Measurements from ENCODE around the gene NKAIN2.

NKAIN2 gene

GRCh38 chr6:124131259-124131658, 327.6 kb downstream of the NKAIN2 start:
- Histone ChIP-seq H2AK5ac (ENCODE audit: low read depth, low read length) (no peak overlapping the region), H3K18ac (ENCODE audit: low read length) (no peak overlapping the region), H3K36me3 (replicated peaks in 1 of 2; ENCODE audit: control insufficient read depth in 2 of 2, insufficient read depth in 2 of 2, low read length in 2 of 2) (no peaks in the 10 kb centered on the region), H3K4me2 (ENCODE audit: insufficient read depth, low read length, poor library complexity, severe bottlenecking) (no peak overlapping the region), H3K27me3 (ENCODE audit: control insufficient read depth in 3 of 3, insufficient read depth in 3 of 3, low read depth in 1 of 3, low read length in 3 of 3) (no peaks in the 10 kb centered on the region), H2BK15ac (ENCODE audit: low read length) (no peak overlapping the region), H3K14ac (ENCODE audit: low read length) (no peak overlapping the region), H3K4ac (ENCODE audit: low read length) (no peak overlapping the region), H2AFZ (ENCODE audit: low read length) (no peak overlapping the region), H3K9ac (ENCODE audit: low read depth, low read length, poor library complexity) (no peak overlapping the region), H2BK120ac (ENCODE audit: low read depth, low read length) (no peak overlapping the region), H3K79me1 (ENCODE audit: low read depth, low read length) (no peaks in the 10 kb centered on the region), H4K91ac (ENCODE audit: low read depth, low read length, poor library complexity) (no peak overlapping the region), H2BK5ac (ENCODE audit: low read length) (no peak overlapping the region), H3K9me3 (replicated peaks in 1 of 2; ENCODE audit: control insufficient read depth in 2 of 2, insufficient read depth in 1 of 2, low read depth in 1 of 2, low read length in 2 of 2) (no peaks in the 10 kb centered on the region), H2BK12ac (ENCODE audit: low read length) (no peak overlapping the region), H3K4me3 (ENCODE audit: low read length in 2 of 2) (no peak overlapping the region), H3K27ac (replicated peaks; ENCODE audit: low read length) (no peak overlapping the region), H3K23ac (ENCODE audit: low read depth, low read length, poor library complexity) (no peak overlapping the region), H3K4me1 (ENCODE audit: control insufficient read depth in 2 of 2, insufficient read depth in 1 of 2, low read depth in 1 of 2, low read length in 2 of 2) (no peaks in the 10 kb centered on the region), H4K8ac (ENCODE audit: low read depth, low read length) (no peak overlapping the region)
- no CpG with 5 or more reads among the region's 4 CpGs for WGBS, 2 donors (ENCODE audit: extremely low coverage in 2 of 2, insufficient read length in 2 of 2, insufficient replicate concordance in 1 of 2)
- no peak for DNase-seq (ENCODE audit: low spot score)

GRCh38 chr6:124131779-124132178, 328.1 kb downstream of the NKAIN2 start:
- H3K27me3 ChIP-seq (ENCODE audit: control insufficient read depth in 3 of 3, insufficient read depth in 3 of 3, low read depth in 1 of 3, low read length in 3 of 3) = no peaks in the 10 kb centered on the region
- H3K36me3 ChIP-seq (replicated peaks in 1 of 2; ENCODE audit: control insufficient read depth in 2 of 2, insufficient read depth in 2 of 2, low read length in 2 of 2) = no peaks in the 10 kb centered on the region
- no peak overlapping the region for H4K8ac ChIP-seq (ENCODE audit: low read depth, low read length)
- no peak overlapping the region for H2BK12ac ChIP-seq (ENCODE audit: low read length)
- H3K9ac ChIP-seq (ENCODE audit: low read depth, low read length, poor library complexity) = no peak overlapping the region
- H3K4ac ChIP-seq (ENCODE audit: low read length) = no peak overlapping the region
- H3K9me3 ChIP-seq (replicated peaks in 1 of 2; ENCODE audit: control insufficient read depth in 2 of 2, insufficient read depth in 1 of 2, low read depth in 1 of 2, low read length in 2 of 2) = no peaks in the 10 kb centered on the region
- no peak overlapping the region for H2AK5ac ChIP-seq (ENCODE audit: low read depth, low read length)
- no peak overlapping the region for H3K23ac ChIP-seq (ENCODE audit: low read depth, low read length, poor library complexity)
- H3K79me1 ChIP-seq (ENCODE audit: low read depth, low read length) = no peaks in the 10 kb centered on the region
- no peak overlapping the region for H3K14ac ChIP-seq (ENCODE audit: low read length)
- H2BK15ac ChIP-seq (ENCODE audit: low read length) = no peak overlapping the region
- no peak overlapping the region for H3K27ac ChIP-seq (replicated peaks; ENCODE audit: low read length)
- no peaks in the 10 kb centered on the region for H3K4me1 ChIP-seq (ENCODE audit: control insufficient read depth in 2 of 2, insufficient read depth in 1 of 2, low read depth in 1 of 2, low read length in 2 of 2)
- no peak for DNase-seq (ENCODE audit: low spot score)
- no peak overlapping the region for H3K4me2 ChIP-seq (ENCODE audit: insufficient read depth, low read length, poor library complexity, severe bottlenecking)
- no peak overlapping the region for H4K91ac ChIP-seq (ENCODE audit: low read depth, low read length, poor library complexity)
- H2BK120ac ChIP-seq (ENCODE audit: low read depth, low read length) = no peak overlapping the region
- H2AFZ ChIP-seq (ENCODE audit: low read length) = no peak overlapping the region
- no peak overlapping the region for H3K4me3 ChIP-seq (ENCODE audit: low read length in 2 of 2)
- H3K18ac ChIP-seq (ENCODE audit: low read length) = no peak overlapping the region
- H2BK5ac ChIP-seq (ENCODE audit: low read length) = no peak overlapping the region

- H3K9me3 ChIP-seq (replicated peaks in 1 of 2; ENCODE audit: control insufficient read depth in 2 of 2, insufficient read depth in 1 of 2, low read depth in 1 of 2, low read length in 2 of 2) = no peaks in the 10 kb centered on the region
- no peak overlapping the region for H3K23ac ChIP-seq (ENCODE audit: low read depth, low read length, poor library complexity)
- H2AFZ ChIP-seq (ENCODE audit: low read length) = no peak overlapping the region
These were observed 328.6 kb downstream of the NKAIN2 start for GRCh38 chr6:124132256-124132655.

GRCh38 chr6:124142852-124143251, 339.2 kb downstream of the NKAIN2 start:
- Histone ChIP-seq H3K23ac (ENCODE audit: low read depth, low read length, poor library complexity) (no peak overlapping the region), H3K9me3 (replicated peaks in 1 of 2; ENCODE audit: control insufficient read depth in 2 of 2, insufficient read depth in 1 of 2, low read depth in 1 of 2, low read length in 2 of 2) (no peaks in the 10 kb centered on the region), H4K91ac (ENCODE audit: low read depth, low read length, poor library complexity) (no peak overlapping the region)

More at GRCh38 chr6:124132256-124132655, 328.6 kb downstream of the NKAIN2 start:
- Histone ChIP-seq H2AK5ac (ENCODE audit: low read depth, low read length) (no peak overlapping the region), H3K18ac (ENCODE audit: low read length) (no peak overlapping the region), H3K14ac (ENCODE audit: low read length) (no peak overlapping the region), H2BK5ac (ENCODE audit: low read length) (no peak overlapping the region), H3K27me3 (ENCODE audit: control insufficient read depth in 3 of 3, insufficient read depth in 3 of 3, low read depth in 1 of 3, low read length in 3 of 3) (no peaks in the 10 kb centered on the region), H2BK12ac (ENCODE audit: low read length) (no peak overlapping the region), H3K79me1 (ENCODE audit: low read depth, low read length) (no peaks in the 10 kb centered on the region), H3K4me1 (ENCODE audit: control insufficient read depth in 2 of 2, insufficient read depth in 1 of 2, low read depth in 1 of 2, low read length in 2 of 2) (no peaks in the 10 kb centered on the region), H2BK15ac (ENCODE audit: low read length) (no peak overlapping the region), H2BK120ac (ENCODE audit: low read depth, low read length) (no peak overlapping the region), H3K4ac (ENCODE audit: low read length) (no peak overlapping the region), H3K4me2 (ENCODE audit: insufficient read depth, low read length, poor library complexity, severe bottlenecking) (no peak overlapping the region), H4K8ac (ENCODE audit: low read depth, low read length) (no peak overlapping the region), H3K4me3 (ENCODE audit: low read length in 2 of 2) (no peak overlapping the region), H3K9ac (ENCODE audit: low read depth, low read length, poor library complexity) (no peak overlapping the region), H3K27ac (replicated peaks; ENCODE audit: low read length) (no peak overlapping the region), H3K36me3 (replicated peaks in 1 of 2; ENCODE audit: control insufficient read depth in 2 of 2, insufficient read depth in 2 of 2, low read length in 2 of 2) (no peaks in the 10 kb centered on the region), H4K91ac (ENCODE audit: low read depth, low read length, poor library complexity) (no peak overlapping the region)
- no CpG with 5 or more reads among the region's 2 CpGs for WGBS, 2 donors (ENCODE audit: extremely low coverage in 2 of 2, insufficient read length in 2 of 2, insufficient replicate concordance in 1 of 2)
- DNase-seq (ENCODE audit: low spot score) = no peak

More at GRCh38 chr6:124142852-124143251, 339.2 kb downstream of the NKAIN2 start:
- Histone ChIP-seq H3K4me2 (ENCODE audit: insufficient read depth, low read length, poor library complexity, severe bottlenecking) (no peak overlapping the region), H3K4me1 (ENCODE audit: control insufficient read depth in 2 of 2, insufficient read depth in 1 of 2, low read depth in 1 of 2, low read length in 2 of 2) (peaks cover 0 to 3% of the 10 kb centered on the region in 2 donors), H2BK120ac (ENCODE audit: low read depth, low read length) (no peak overlapping the region), H2BK15ac (ENCODE audit: low read length) (no peak overlapping the region), H3K14ac (ENCODE audit: low read length) (no peak overlapping the region), H3K4me3 (ENCODE audit: low read length in 2 of 2) (no peak overlapping the region), H2AFZ (ENCODE audit: low read length) (no peak overlapping the region), H2BK5ac (ENCODE audit: low read length) (no peak overlapping the region), H3K27ac (replicated peaks; ENCODE audit: low read length) (no peak overlapping the region), H4K8ac (ENCODE audit: low read depth, low read length) (no peak overlapping the region), H3K79me1 (ENCODE audit: low read depth, low read length) (no peaks in the 10 kb centered on the region), H2BK12ac (ENCODE audit: low read length) (no peak overlapping the region), H3K18ac (ENCODE audit: low read length) (no peak overlapping the region), H3K27me3 (ENCODE audit: control insufficient read depth in 3 of 3, insufficient read depth in 3 of 3, low read depth in 1 of 3, low read length in 3 of 3) (no peaks in the 10 kb centered on the region), H3K36me3 (replicated peaks in 1 of 2; ENCODE audit: control insufficient read depth in 2 of 2, insufficient read depth in 2 of 2, low read length in 2 of 2) (no peaks in the 10 kb centered on the region), H2AK5ac (ENCODE audit: low read depth, low read length) (no peak overlapping the region), H3K9ac (ENCODE audit: low read depth, low read length, poor library complexity) (no peak overlapping the region), H3K4ac (ENCODE audit: low read length) (no peak overlapping the region)
- WGBS, 2 donors (ENCODE audit: extremely low coverage in 2 of 2, insufficient read length in 2 of 2, insufficient replicate concordance in 1 of 2) = no CpG with 5 or more reads among the region's 2 CpGs
- DNase-seq (ENCODE audit: low spot score) = no peak
